Stomach (tissue), 9 donors: Measurements from ENCODE around the gene ERG. TPM values are rescaled to one million over a fixed set of nuclear protein-coding genes. Genes with fewer than 3 reads are reported as not detected.
A peak's percentile ranks its signal among the peaks of the same experiment; 100 is the strongest.

Experiments
- DNase-seq, 2 donors: peaks; one replicate each; pipeline versions ENCODE4 v3.0.0 to v3.0.0-alpha.2; 2013 to 2019
- H3K27ac ChIP-seq, 5 donors: fragments of 200-600 bp in 4 of 5; sonication (generic) in 4 of 5; one replicate each; pipeline ENCODE4 v1.5.1; 2013 to 2019; ENCODE audit warnings: mild to moderate bottlenecking in 1 of 5, moderate library complexity in 1 of 5
- H3K27me3 ChIP-seq, 3 donors: fragments of 200-600 bp; sonication (generic); one replicate each; pipeline ENCODE4 v1.5.1; 2017 to 2019; ENCODE audit warnings: mixed run types in 1 of 3
- H3K36me3 ChIP-seq, 4 donors: fragments of 200-600 bp; sonication (generic); 1 replicate in 3 of 4; 2 replicates in 1 of 4; pipeline ENCODE4 v1.5.1; 2016 to 2019
- H3K4me1 ChIP-seq, 4 donors: fragments of 200-600 bp; sonication (generic); one replicate each; pipeline ENCODE4 v1.5.1; 2016 to 2019
- H3K4me3 ChIP-seq, 4 donors: fragments of 200-600 bp; sonication (generic) in 3 of 4; one replicate each; pipeline ENCODE4 v1.5.1; 2016 to 2019; ENCODE audit warnings: mild to moderate bottlenecking in 1 of 4
- H3K9me3 ChIP-seq, 4 donors: fragments of 200-600 bp; sonication (generic); one replicate each; pipeline ENCODE4 v1.5.1; 2016 to 2019
- EP300 ChIP-seq: sonication (generic); formaldehyde crosslinking; IDR thresholded peaks from one replicate; pipeline ENCODE4 v1.6.1; 2017; ENCODE audit warnings: antibody characterized with exemption
- POLR2A ChIP-seq, 4 donors: fragments of 450-650 bp; IDR thresholded peaks; one replicate each; pipeline ENCODE4 v1.6.1; 2016; ENCODE audit warnings: antibody characterized with exemption in 4 of 4, control low read depth in 2 of 4, mild to moderate bottlenecking in 1 of 4, moderate library complexity in 1 of 4
- POLR2AphosphoS5 ChIP-seq, 3 donors: sonication (generic); formaldehyde crosslinking; IDR thresholded peaks; one replicate each; pipeline ENCODE4 v1.6.1; 2016; ENCODE audit warnings: antibody characterized with exemption in 3 of 3
- WGBS, 5 donors: extraction: QIAGEN DNeasy Blood & Tissue Kit in 3 of 5; methylation state at CpG; one replicate each; pipeline versions ENCODE4 v1.1.5 to v1.1.7; 2013 to 2018; 5-methylcytosine and 5-hydroxymethylcytosine counted together
- intact Hi-C: fragments of 100-400 bp; cut with DNase I; formaldehyde crosslinking; loops from one replicate; pipeline ENCODE4 v1.15.1; 2023; ENCODE audit warnings: low total_unique reads
- polyA plus RNA-seq, 3 donors: library from polyadenylated mRNA; stranded (reverse); fragments of 200-250 nt; gene quantifications; one replicate each; pipeline ENCODE4 v1.2.3, GENCODE V29; 2013
- total RNA-seq, 5 donors: library from RNA; depleted of rRNA; stranded (reverse); fragments of >200 nt; gene quantifications; one replicate each; pipeline versions ENCODE4 v1.1.0 to v1.2.3, GENCODE V29; 2014 to 2016
- TF ChIP-seq, protein P1 (sequence below), 7 experiments: fragments of 450-650 bp in 4 of 7; fragments of 200-600 bp in 3 of 7; sonication (generic) in 3 of 7; IDR thresholded peaks; one replicate each; pipeline ENCODE4 v1.5.1; 2016 to 2019; ENCODE audit warnings: antibody characterized with exemption in 7 of 7, control low read depth in 2 of 7, mild to moderate bottlenecking in 1 of 7
- donor health status: healthy with polysubstance abuse.
- donor health status: Bipolar disorder and iron deficiency.
- donor health status: healthy.

Gene ERG
- total and polyA plus RNA-seq, 8 donors, result 0.58 to 14.5 (median 5.4) TPM; not detected in 1

- Histone ChIP-seq H3K36me3 (no peaks in the 10 kb centered on the region), H3K27me3 (peaks cover 0 to 13% (median 0%) of the 10 kb centered on the region in 3 donors), H3K27ac (peak overlapping the region in 3 of 5 donors; percentile 10 to 12 (median 12)), H3K9me3 (no peaks in the 10 kb centered on the region), H3K4me3 (no peak overlapping the region), H3K4me1 (peaks cover 0 to 40% (median 20%) of the 10 kb centered on the region in 4 donors)
- TF ChIP-seq, protein P1, sequence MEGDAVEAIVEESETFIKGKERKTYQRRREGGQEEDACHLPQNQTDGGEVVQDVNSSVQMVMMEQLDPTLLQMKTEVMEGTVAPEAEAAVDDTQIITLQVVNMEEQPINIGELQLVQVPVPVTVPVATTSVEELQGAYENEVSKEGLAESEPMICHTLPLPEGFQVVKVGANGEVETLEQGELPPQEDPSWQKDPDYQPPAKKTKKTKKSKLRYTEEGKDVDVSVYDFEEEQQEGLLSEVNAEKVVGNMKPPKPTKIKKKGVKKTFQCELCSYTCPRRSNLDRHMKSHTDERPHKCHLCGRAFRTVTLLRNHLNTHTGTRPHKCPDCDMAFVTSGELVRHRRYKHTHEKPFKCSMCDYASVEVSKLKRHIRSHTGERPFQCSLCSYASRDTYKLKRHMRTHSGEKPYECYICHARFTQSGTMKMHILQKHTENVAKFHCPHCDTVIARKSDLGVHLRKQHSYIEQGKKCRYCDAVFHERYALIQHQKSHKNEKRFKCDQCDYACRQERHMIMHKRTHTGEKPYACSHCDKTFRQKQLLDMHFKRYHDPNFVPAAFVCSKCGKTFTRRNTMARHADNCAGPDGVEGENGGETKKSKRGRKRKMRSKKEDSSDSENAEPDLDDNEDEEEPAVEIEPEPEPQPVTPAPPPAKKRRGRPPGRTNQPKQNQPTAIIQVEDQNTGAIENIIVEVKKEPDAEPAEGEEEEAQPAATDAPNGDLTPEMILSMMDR (IDR thresholded peaks at IDR 0.05), result no peak
- TF ChIP-seq EP300 (no peak), POLR2A (IDR thresholded peaks at IDR 0.05) (no peak), POLR2AphosphoS5 (IDR thresholded peaks at IDR 0.05) (no peak)
- 62 to 77% (median 73%) methylated on average over 11 of the region's 11 CpGs for WGBS, 5 donors
- peak in 1 of 2 donors; percentile 52 for DNase-seq
- intact Hi-C loops, result no loop called here
These were observed 9.5 kb downstream of the ERG start for GRCh38 chr21:38488640-38489270.

- no peaks in the 10 kb centered on the region for H3K9me3 ChIP-seq
- no peak overlapping the region for H3K4me3 ChIP-seq
- H3K4me1 ChIP-seq, result peaks cover 0 to 40% (median 20%) of the 10 kb centered on the region in 4 donors
- no peak for TF ChIP-seq EP300
- no peak for TF ChIP-seq POLR2A (IDR thresholded peaks at IDR 0.05)
- TF ChIP-seq POLR2AphosphoS5 (IDR thresholded peaks at IDR 0.05), result no peak
- TF ChIP-seq, protein P1 (IDR thresholded peaks at IDR 0.05), result no peak
- intact Hi-C loops, result no loop called here
- peaks cover 0 to 10% (median 0%) of the 10 kb centered on the region in 3 donors for H3K27me3 ChIP-seq
- peak overlapping the region in 2 of 5 donors; percentile 12 for H3K27ac ChIP-seq
- 53 to 63% (median 55%) methylated on average over 10 of the region's 10 CpGs for WGBS, 5 donors
- no peak for DNase-seq
- H3K36me3 ChIP-seq, result no peaks in the 10 kb centered on the region
These were observed 10.2 kb downstream of the ERG start for GRCh38 chr21:38487901-38488639.

DNA sequence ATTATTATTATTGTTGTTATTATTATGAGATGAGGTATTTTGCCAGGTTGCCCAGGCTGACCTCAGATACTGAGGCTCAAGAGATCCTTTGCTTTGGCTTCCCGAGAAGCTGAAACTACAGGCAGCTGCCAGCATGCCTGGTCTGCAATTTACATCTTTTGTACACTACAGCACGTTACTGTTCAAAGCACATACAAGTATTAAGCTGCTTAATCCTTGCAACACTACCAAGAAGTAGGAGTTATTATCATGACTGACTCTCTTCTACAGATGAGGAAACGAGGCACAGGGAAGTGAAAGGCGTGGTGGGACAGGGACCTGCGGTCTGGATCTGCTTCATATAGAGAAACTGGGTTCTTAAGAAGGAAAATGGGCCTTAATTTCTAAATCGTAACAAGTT lies 11.6 kb downstream of the ERG start:
- Histone ChIP-seq H3K9me3 (no peaks in the 10 kb centered on the region), H3K27ac (no peak overlapping the region), H3K4me3 (no peak overlapping the region), H3K36me3 (no peaks in the 10 kb centered on the region), H3K4me1 (peaks cover 0 to 40% (median 20%) of the 10 kb centered on the region in 4 donors), H3K27me3 (peaks cover 0 to 9% (median 0%) of the 10 kb centered on the region in 3 donors)
- TF ChIP-seq POLR2A (IDR thresholded peaks at IDR 0.05), result no peak
- TF ChIP-seq, protein P1 (IDR thresholded peaks at IDR 0.05), result no peak
- TF ChIP-seq POLR2AphosphoS5 (IDR thresholded peaks at IDR 0.05), result no peak
- TF ChIP-seq EP300, result no peak
- WGBS, 5 donors, result 59 to 73% (median 65%) methylated on average over 6 of the region's 6 CpGs
- no peak for DNase-seq
- intact Hi-C loops, result no loop called here

DNA sequence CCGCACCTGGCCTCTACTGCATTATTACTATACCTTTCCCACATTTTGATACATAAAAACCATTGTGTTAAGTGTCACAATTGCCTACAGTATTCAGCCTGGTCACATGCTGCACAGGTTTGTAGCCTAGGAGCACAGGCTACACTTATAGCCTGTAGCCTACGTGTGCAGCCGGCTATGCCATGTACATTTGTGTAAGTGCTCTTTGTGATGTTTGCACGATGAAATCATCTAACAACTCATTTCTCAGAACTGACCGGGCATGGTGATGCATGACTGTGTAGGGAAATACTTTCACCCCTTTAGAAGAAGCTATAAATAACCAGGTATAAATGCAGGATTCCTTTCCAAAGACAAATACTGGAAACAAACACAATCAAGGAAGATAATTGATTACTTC lies 12.1 kb downstream of the ERG start:
- Histone ChIP-seq H3K27ac (no peak overlapping the region), H3K27me3 (peaks cover 0 to 7% (median 0%) of the 10 kb centered on the region in 3 donors), H3K4me3 (no peak overlapping the region), H3K4me1 (peaks cover 0 to 40% (median 20%) of the 10 kb centered on the region in 4 donors), H3K36me3 (no peaks in the 10 kb centered on the region), H3K9me3 (no peaks in the 10 kb centered on the region)
- WGBS, 5 donors, result 47 to 59% (median 51%) methylated on average over 5 of the region's 5 CpGs
- TF ChIP-seq, protein P1 (IDR thresholded peaks at IDR 0.05), result no peak
- TF ChIP-seq POLR2A (IDR thresholded peaks at IDR 0.05) (no peak), POLR2AphosphoS5 (IDR thresholded peaks at IDR 0.05) (no peak), EP300 (no peak)
- intact Hi-C loops, result no loop called here
- peak in 1 of 2 donors; percentile 75 for DNase-seq
